OCI-M2 (cell line): ENCODE results near the gene PARVB.

Experiments used
- DNase-seq: peaks from one replicate; lab custom pipeline; 2025; ENCODE audit not compliant: unreplicated experiment; lab: John Stamatoyannopoulos, UW

PARVB gene

DNA sequence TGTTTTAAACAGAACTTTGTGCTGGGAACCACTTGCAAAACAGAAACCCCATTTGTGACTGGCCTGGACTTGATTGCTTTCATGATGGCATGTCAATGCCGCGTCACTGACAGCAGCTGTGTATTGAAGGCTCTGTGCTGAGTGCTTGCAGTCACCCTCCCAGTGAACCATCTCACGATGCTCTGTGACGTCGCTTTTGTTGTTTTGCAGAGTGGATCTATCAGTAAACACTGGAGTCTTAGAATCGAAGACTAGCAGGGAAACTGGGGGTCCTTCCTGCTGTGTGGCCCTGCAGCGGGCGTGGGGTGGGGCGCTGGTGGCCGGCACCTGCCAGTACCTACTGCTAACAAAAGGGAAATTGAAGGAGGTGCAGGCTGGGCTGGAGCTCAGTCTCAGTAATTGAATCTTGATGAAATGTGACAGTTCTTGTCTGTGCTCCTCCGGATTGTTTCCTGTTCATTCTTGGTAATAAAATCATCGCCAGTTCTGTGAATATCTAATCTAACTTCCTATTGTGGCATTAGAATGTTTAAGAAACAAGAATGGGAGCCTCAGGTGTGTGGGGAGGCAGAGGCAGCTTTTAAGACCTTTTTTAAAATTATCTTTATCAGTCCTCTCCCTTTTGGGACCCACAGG is 106.1 kb downstream of the PARVB start:
- DNase-seq, result no peak

DNA sequence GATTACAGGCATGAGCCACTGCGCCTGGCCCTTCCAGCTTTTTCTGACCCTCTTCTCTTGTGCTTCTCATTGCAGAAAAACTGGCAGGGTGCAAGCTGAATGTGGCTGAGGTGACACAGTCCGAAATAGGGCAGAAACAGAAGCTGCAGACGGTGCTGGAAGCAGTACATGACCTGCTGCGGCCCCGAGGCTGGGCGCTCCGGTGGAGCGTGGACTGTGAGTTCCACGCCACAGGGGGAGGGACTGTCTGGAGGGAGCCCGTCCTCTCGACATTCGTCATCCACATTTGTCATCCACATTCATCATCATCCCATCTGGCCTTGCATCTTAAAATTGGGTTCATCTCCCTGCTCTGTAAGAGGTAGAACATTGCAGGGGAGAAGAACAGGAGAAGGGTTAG is 107.3 kb downstream of the PARVB start:
- no peak for DNase-seq

- no peak for DNase-seq
Measured at GRCh38 chr22:44131989-44132685, 108.0 kb downstream of the PARVB start.

DNA sequence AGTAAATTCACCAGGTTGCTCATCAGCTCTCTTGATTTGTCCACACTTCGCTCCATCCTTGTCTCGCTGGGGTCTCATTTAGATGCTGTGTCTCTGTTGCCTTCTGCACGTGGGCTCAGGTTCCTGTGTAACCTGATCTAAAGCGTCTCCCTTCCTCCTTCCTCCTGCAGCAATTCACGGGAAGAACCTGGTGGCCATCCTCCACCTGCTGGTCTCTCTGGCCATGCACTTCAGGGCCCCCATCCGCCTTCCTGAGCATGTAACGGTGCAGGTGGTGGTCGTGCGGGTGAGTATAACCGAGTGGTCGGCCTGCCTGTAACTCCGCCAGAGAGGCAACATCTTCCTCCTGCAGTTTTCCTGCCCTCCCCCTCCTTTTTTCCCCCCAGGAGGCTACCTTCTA is 108.6 kb downstream of the PARVB start:
- DNase-seq, result no peak

GRCh38 chr22:44133161-44133560 is 109.1 kb downstream of the PARVB start:
- no peak for DNase-seq

GRCh38 chr22:44133901-44134571 is 109.9 kb downstream of the PARVB start:
- DNase-seq, result no peak

DNA sequence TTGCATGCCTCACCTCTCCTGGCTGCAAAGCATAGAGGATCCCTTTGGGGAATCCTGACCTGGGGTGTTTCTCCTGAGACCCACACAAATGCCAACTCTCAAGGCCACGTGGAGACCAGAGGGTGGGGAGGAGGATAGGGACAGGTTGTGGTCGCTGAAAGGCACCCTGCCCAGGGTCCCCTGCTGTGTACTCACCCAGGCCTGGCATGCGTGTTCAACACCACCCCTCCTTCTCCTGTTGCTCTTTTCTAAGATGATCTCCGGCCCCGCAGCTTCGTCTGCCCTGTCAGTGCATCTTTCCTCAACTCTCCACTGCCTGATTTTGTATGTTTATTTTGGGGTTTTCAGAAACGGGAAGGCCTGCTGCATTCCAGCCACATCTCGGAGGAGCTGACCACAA is 112.0 kb downstream of the PARVB start:
- DNase-seq, result no peak

GRCh38 chr22:44136786-44137185 is 112.7 kb downstream of the PARVB start:
- no peak for DNase-seq

- DNase-seq, result no peak
Measured at GRCh38 chr22:44137415-44137814, 113.3 kb downstream of the PARVB start.

DNA sequence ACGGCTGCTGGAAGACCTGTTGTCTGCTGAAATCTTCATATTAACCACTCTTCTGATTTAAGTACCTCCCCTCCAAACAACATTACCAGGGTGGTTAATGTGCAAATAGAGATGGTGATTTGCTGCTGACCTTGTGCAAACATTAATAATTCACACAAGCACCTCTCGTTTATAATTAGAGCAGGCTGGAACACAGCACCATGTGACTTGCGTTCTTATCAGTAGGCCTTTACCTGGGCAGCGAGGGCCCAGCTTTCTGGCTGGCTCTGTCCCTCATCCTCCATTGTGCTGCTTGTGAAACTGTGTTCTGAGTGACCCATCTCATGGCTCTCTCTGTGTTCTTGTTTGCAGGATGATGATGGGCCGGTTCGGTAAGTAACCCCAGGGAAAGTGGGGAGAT is 115.7 kb downstream of the PARVB start:
- DNase-seq, result no peak

DNA sequence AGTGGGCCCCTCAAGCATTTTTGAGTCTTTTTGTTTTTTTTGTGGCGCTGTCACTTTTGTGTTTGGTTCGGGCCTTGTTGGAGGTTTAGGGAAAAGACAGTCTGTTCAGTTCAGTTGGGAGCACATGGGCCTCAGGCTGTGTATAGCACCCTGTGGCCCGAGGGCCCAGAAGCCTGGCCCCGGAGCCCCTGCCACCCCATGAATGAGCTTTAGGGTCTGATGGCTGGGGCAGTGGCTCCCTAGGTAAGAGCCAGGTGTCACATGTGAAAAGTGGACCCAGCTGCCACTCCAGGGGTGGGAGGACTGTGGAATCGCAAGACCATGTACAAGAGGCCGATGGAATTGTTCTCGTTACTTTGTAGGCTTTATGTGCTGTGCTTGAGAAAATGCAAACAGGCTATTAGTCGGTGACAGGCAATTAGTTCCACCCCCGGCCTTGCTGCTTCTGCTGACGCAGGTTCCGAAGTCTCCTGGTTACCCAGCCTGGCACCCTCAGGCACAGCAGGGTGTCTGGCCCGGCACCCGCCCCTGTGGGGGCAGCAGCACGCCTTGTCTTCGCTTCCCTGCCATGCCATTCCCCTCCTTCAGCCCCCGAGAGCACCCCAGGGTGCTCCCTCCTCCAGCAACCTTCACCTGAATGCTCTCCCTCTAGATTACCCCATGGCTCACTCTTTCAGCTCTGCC is 118.5 kb downstream of the PARVB start:
- DNase-seq, result no peak

GRCh38 chr22:44143105-44143474 is 119.0 kb downstream of the PARVB start:
- no peak for DNase-seq

GRCh38 chr22:44143579-44143978 is 119.5 kb downstream of the PARVB start:
- DNase-seq, result no peak

DNA sequence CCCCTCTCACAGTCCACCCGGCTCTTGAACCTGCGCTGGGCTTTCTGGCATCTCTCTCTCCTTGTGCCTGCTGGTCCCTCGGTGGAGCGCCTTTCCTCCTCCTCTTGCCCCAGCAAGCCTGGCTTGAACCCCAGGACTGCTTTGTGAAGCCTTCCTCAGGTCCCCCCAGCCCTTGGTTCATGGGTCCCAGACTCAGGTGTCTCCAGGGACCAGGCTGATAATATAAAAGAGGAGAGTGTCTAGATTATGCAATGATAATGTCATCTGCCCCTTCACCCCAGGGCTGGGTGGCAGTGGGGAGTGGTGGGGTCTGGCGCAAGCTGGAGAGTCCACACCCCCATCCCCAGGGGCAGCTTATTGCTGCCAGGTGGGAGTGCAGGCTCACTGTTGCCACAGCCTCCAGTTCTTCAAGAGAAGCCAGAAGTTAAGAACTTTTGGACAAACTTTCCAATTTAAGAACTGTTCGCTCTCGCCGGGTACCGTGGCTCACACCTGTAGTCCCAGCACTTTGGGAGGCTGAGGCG is 120.0 kb downstream of the PARVB start:
- no peak for DNase-seq

DNA sequence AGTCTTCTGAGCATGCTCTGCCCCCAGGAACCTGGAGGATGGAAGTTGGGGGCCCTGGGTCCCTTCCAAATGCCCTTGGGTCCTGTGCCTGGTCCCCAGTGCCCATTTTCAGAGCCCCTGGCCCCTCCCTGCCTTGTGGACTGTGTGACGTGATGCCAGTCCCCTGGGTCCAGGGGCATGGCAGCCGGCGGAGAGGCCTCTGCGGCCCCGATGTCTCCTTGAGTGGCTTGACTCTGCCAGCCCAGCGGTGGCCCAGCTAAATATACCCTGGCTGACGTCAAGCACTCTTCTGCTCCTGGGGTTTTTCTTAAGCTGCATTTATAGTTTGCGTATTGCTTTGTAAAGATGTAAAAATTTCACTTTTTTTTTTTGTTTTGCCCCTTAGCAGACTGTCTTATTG is 121.4 kb downstream of the PARVB start:
- DNase-seq, result no peak

DNA sequence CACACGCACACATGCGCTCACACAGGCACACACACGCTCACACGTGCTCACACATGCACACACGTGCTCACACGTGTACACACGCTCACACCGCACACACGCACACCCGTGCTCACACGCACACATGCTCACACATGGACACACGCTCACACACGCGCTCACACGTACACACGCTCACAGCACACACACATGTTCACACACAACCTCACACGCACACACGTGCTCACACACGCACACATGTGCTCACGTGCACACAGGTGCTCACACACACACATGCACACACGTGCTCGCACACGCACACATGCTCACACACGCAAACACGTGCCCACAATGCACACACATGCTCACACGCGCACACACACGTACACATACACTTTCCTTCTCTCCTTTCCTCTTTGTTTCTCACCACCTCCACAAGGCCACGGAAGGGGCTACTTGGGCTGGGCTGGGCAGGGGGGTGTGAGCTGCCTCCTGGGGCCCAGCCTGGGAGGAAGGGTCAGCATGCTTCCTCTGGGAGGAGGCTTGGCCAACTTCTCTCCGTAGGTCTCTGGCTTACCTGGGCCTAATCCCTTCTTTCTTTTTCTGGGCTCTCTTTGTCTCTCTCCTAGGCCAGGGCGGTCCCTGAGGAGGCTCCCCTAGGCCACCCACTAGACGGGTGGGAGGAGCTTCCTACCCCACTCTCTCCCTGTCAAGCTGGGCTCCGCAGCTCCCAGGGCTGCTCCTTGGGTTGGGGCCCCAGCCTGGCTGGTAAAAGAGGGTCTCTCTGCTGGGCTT is 122.2 kb downstream of the PARVB start:
- no peak for DNase-seq

DNA sequence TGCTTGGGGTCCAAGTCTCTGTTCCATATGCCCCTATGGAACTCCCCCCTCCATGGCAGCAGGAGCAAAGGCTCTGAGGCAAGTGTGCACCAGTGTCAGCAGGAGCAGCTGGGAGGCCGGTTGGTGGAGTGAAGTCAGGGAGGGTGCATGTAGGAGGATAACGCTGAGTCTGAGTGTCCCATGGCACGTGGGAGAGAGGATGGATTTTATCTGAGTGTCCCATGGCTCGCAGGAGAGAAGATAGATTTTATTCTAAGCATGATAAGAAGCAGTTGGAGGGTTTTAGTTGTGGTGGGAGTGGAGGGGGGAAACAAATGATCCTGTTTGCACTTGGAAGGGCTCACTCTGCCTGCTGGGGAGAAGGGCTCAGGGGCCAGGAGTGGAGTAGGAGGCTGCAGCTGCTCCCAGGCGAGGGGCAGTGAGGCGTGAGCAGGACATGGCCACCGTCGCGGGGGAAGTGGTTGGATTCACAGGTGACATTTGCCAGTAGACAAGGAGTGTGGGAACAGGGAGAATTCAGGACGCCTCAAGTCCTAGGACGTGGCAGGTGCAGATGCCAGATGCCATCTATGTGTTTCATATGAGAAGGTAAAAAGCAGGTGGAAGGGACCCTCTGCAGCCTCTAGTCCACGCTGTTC is 123.0 kb downstream of the PARVB start:
- DNase-seq, result no peak

- DNase-seq, result no peak
Measured at GRCh38 chr22:44147821-44148574, 123.9 kb downstream of the PARVB start.

- no peak for DNase-seq
Measured at GRCh38 chr22:44151676-44152075, 127.6 kb downstream of the PARVB start.

DNA sequence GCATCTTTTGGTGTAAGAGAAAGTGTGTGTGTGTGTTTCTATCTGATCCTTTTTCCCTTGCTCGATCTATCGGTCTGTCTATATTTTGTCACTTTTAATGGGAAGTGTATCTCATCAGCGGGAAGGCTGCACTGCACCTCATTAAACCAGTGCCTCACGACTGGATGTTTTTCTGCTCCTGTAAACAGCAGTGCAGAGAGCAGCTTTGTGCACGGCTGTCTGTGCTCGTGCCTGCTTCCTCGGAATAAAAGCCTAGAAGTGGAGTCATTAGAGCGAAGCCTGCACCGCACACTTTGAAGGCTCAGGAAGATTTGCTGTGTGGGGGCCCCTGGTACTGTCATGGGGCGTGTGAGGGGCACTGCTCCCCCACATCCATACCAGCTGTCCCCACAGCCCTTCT is 129.6 kb downstream of the PARVB start:
- DNase-seq, result no peak
